ENCODE data around the gene SEMA7A.

Gene SEMA7A

GRCh38 chr15:74451861-74452835 is 18.4 kb upstream of the SEMA7A start:
- DNase-seq: no peak

GRCh38 chr15:74451322-74451721 is 17.6 kb upstream of the SEMA7A start:
- no peak for DNase-seq

- DNase-seq: no peak
Observed at GRCh38 chr15:74449643-74450205, 16.0 kb upstream of the SEMA7A start.

- DNase-seq: no peak
Observed at GRCh38 chr15:74449095-74449494, 15.3 kb upstream of the SEMA7A start.

GRCh38 chr15:74445816-74446763 is 12.3 kb upstream of the SEMA7A start:
- DNase-seq: no peak

- no peak for DNase-seq
Observed at GRCh38 chr15:74444106-74445062, 10.6 kb upstream of the SEMA7A start.

- no peak for DNase-seq
Observed at GRCh38 chr15:74443100-74443909, 9.5 kb upstream of the SEMA7A start.

- DNase-seq: no peak
Observed at GRCh38 chr15:74442604-74443003, 8.8 kb upstream of the SEMA7A start.

- no peak for DNase-seq
Observed at GRCh38 chr15:74442063-74442462, 8.3 kb upstream of the SEMA7A start.

- no peak for DNase-seq
Observed at GRCh38 chr15:74441248-74441941, 7.6 kb upstream of the SEMA7A start.

- peak; percentile 72 for DNase-seq
Observed at GRCh38 chr15:74438721-74439316, 5.1 kb upstream of the SEMA7A start.

- no peak for DNase-seq
Observed at GRCh38 chr15:74438206-74438605, 4.4 kb upstream of the SEMA7A start.

- no peak for DNase-seq
Observed at GRCh38 chr15:74434263-74435136, 742 bp upstream of the SEMA7A start.

- no peak for DNase-seq
Observed at GRCh38 chr15:74432968-74433591, 678 bp downstream of the SEMA7A start.

- DNase-seq: no peak
Observed at GRCh38 chr15:74432271-74432967, 1.3 kb downstream of the SEMA7A start.

- DNase-seq: no peak
Observed at GRCh38 chr15:74431645-74432044, 2.1 kb downstream of the SEMA7A start.

GRCh38 chr15:74431116-74431515 is 2.6 kb downstream of the SEMA7A start:
- no peak for DNase-seq

GRCh38 chr15:74430510-74430951 is 3.2 kb downstream of the SEMA7A start:
- no peak for DNase-seq

Measured in activated CD4-positive, alpha-beta T cell treated with anti-CD3 and anti-CD28 coated beads, Interleukin-2, amount 50 U/mL, for 1 hour (primary cell).